ENCODE measurements around the gene SAV1.

- TF ChIP-seq SIN3A (IDR thresholded peaks at IDR 0.05; ENCODE audit: borderline replicate concordance, insufficient read depth, low read length) (no peak), TAF1 (IDR thresholded peaks at IDR 0.05; ENCODE audit: borderline replicate concordance, insufficient read depth, low read length) (no peak), FOXP2 (optimal IDR thresholded peaks at IDR 0.05; ENCODE audit: borderline replicate concordance, extremely low read depth, extremely low read length, insufficient read depth) (no peak), POLR2AphosphoS5 (IDR thresholded peaks at IDR 0.05; ENCODE audit: low read depth, low read length) (no peak), REST (IDR thresholded peaks at IDR 0.05; ENCODE audit: insufficient read depth in 1 of 2, low read depth in 2 of 2, low read length in 2 of 2) (no peak)
Observed at GRCh38 chr14:50601394-50601793, 66.7 kb downstream of the SAV1 start.

Measured in PFSK-1 (cell line).